Vagina (tissue), 2 donors: Measurements from ENCODE around the gene ITIH5. TPM values are rescaled to one million over a fixed set of nuclear protein-coding genes. Genes with fewer than 3 reads are reported as not detected.

Experiments
- DNase-seq, 2 donors: peaks; one replicate each; pipeline ENCODE4 v3.0.0-alpha.2; 2017; ENCODE audit errors: extremely low spot score in 2 of 2
- H3K27ac ChIP-seq: fragments of 200-600 bp; sonication (generic); one replicate; pipeline ENCODE4 v1.5.1; 2019
- H3K27me3 ChIP-seq: fragments of 200-600 bp; sonication (generic); one replicate; pipeline ENCODE4 v1.5.1; 2019
- H3K36me3 ChIP-seq, 2 donors: fragments of 200-600 bp; sonication (generic); one replicate each; pipeline ENCODE4 v1.5.1; 2017 to 2019
- H3K4me1 ChIP-seq: fragments of 200-600 bp; sonication (generic); one replicate; pipeline ENCODE4 v1.5.1; 2019
- H3K4me3 ChIP-seq, 2 donors: fragments of 200-600 bp; sonication (generic); 1 replicate in 1 of 2; 2 replicates in 1 of 2; pipeline ENCODE4 v1.5.1; 2016 to 2019
- H3K9me3 ChIP-seq: fragments of 200-600 bp; sonication (generic); one replicate; pipeline ENCODE4 v1.5.1; 2019
- POLR2A ChIP-seq, 2 donors: fragments of 450-650 bp; IDR thresholded peaks; one replicate each; pipeline ENCODE4 v1.6.1; 2017; ENCODE audit warnings: antibody characterized with exemption in 2 of 2, mild to moderate bottlenecking in 2 of 2, moderate library complexity in 2 of 2
- POLR2AphosphoS5 ChIP-seq, 2 donors: sonication (generic); formaldehyde crosslinking; IDR thresholded peaks; one replicate each; pipeline ENCODE4 v1.9.0; 2017; ENCODE audit warnings: antibody characterized with exemption in 2 of 2, mild to moderate bottlenecking in 2 of 2, low read depth in 1 of 2; ENCODE audit not compliant: insufficient read depth in 1 of 2
- intact Hi-C: fragments of 100-400 bp; cut with DNase I; formaldehyde crosslinking; loops from one replicate; pipeline ENCODE4 v1.15.1; 2023
- total RNA-seq: library from RNA; depleted of rRNA; stranded (reverse); fragments of >200 nt; gene quantifications from one replicate; pipeline ENCODE4 v1.2.3, GENCODE V29; 2016
- TF ChIP-seq, protein P1 (sequence below), 3 experiments: fragments of 450-650 bp in 2 of 3; fragments of 200-600 bp in 1 of 3; sonication (generic) in 1 of 3; IDR thresholded peaks; one replicate each; pipeline ENCODE4 v1.5.1; 2017 to 2019; ENCODE audit warnings: antibody characterized with exemption in 3 of 3, mild to moderate bottlenecking in 2 of 3, moderate library complexity in 2 of 3

The ITIH5 gene
- total RNA-seq, 1 donor from 2014 or later: 20.4 TPM

DNA sequence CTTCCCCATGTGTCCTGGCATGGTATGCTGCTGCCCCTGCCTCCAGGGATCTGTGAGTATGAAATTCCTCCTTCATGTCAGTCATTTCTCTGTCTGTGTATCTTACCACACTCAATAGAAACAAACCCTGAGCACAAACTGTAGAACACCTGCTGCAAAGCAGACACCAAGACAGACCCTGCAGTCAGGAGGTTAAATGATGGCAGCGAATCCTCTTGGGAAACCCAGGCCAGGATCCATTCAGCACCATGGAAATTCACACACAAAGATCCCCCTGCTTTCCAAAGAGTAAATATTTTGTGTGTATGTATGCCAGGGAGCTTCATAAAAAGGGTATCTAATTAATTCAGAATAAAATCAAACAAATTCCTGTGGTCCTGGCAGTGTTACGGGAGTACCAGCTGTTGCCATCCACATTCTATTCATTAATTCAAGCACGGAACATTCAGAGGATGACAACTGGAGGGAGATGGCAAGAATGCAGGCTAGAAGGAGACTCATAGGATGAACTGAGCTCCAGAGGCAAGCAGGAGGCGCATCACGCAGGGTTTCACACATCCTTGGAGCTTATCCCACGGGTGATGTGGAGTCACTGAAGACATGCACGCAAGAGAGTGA is 14.8 kb downstream of the ITIH5 start:
- H3K27me3 ChIP-seq: no peaks in the 10 kb centered on the region
- H3K27ac ChIP-seq: no peak overlapping the region
- no peak overlapping the region for H3K4me3 ChIP-seq
- intact Hi-C loops: no loop called here
- peaks cover 0 to 4% of the 10 kb centered on the region in 2 donors for H3K36me3 ChIP-seq
- no peaks in the 10 kb centered on the region for H3K9me3 ChIP-seq
- H3K4me1 ChIP-seq: no peaks in the 10 kb centered on the region
- TF ChIP-seq POLR2A (IDR thresholded peaks at IDR 0.05) (no peak), POLR2AphosphoS5 (IDR thresholded peaks at IDR 0.05; ENCODE audit: insufficient read depth in 1 of 2, low read depth in 1 of 2) (no peak)
- TF ChIP-seq, protein P1, sequence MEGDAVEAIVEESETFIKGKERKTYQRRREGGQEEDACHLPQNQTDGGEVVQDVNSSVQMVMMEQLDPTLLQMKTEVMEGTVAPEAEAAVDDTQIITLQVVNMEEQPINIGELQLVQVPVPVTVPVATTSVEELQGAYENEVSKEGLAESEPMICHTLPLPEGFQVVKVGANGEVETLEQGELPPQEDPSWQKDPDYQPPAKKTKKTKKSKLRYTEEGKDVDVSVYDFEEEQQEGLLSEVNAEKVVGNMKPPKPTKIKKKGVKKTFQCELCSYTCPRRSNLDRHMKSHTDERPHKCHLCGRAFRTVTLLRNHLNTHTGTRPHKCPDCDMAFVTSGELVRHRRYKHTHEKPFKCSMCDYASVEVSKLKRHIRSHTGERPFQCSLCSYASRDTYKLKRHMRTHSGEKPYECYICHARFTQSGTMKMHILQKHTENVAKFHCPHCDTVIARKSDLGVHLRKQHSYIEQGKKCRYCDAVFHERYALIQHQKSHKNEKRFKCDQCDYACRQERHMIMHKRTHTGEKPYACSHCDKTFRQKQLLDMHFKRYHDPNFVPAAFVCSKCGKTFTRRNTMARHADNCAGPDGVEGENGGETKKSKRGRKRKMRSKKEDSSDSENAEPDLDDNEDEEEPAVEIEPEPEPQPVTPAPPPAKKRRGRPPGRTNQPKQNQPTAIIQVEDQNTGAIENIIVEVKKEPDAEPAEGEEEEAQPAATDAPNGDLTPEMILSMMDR (IDR thresholded peaks at IDR 0.05): no peak
- DNase-seq: no peak

DNA sequence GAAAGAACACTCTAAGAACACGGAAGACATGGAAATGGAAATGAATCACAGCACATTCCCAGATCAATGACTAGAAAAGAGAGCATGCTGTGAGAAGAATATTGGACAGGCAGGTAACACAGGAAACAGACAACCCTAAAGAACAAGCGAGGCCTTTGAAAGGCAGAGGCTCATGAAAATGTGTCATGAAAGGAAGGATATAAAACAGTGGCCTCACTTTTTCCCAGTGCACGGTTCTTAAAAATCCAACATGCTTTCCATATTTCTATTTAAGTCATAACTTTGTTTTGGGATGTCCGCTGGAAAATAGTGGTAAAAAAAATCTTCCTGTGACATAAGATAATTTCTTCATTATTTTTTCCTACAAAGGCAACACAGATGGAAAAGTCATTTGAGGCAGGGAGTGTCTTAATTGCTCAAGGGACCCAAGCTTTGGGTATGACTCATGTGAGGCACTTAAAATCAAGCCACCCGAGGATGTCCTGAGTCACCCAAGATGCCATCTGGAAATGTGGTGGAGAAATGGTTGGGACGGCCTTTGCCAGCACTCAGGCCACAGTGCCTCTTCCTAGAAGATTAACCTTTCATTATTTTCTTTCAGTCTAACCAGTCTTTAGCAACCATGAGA is 17.0 kb downstream of the ITIH5 start:
- no peak for TF ChIP-seq POLR2A (IDR thresholded peaks at IDR 0.05)
- no peak for TF ChIP-seq POLR2AphosphoS5 (IDR thresholded peaks at IDR 0.05; ENCODE audit: insufficient read depth in 1 of 2, low read depth in 1 of 2)
- TF ChIP-seq, protein P1 (IDR thresholded peaks at IDR 0.05): no peak
- Histone ChIP-seq H3K36me3 (peaks cover 0 to 4% of the 10 kb centered on the region in 2 donors), H3K4me1 (no peaks in the 10 kb centered on the region), H3K4me3 (no peak overlapping the region), H3K27ac (no peak overlapping the region), H3K9me3 (no peaks in the 10 kb centered on the region), H3K27me3 (no peaks in the 10 kb centered on the region)
- intact Hi-C loops: no loop called here
- DNase-seq: no peak

DNA sequence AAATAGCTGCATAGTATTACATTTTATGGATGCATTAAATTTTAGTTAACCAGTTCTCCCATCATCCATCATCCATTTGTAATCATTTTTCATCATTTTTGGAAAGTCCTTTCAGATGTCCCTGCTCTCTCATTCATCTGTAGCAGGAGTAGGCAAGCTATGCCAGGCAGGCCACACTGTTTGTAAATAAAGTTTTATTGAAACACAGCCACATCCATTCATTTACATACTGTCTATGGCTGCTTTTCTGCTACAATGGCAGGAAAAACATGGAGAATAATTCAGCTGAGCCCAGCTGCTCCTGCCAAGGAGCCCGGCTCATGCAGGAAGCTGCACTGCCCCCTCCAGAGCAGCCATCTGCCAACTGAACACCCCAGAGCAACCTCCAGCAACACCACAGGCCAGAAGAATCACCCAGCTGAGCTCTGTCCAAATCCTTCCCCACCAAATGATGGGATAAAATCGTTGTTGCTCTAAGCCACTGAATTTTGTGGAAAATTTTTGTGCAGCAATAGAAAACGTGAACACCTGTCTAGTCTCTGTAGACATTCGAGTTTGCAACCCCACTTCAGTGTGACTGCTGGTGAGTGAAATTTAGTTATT is 19.6 kb downstream of the ITIH5 start:
- no peak for DNase-seq
- no peak overlapping the region for H3K4me3 ChIP-seq
- no peaks in the 10 kb centered on the region for H3K9me3 ChIP-seq
- intact Hi-C loops: no loop called here
- peaks cover 0 to 4% of the 10 kb centered on the region in 2 donors for H3K36me3 ChIP-seq
- H3K27me3 ChIP-seq: no peaks in the 10 kb centered on the region
- no peaks in the 10 kb centered on the region for H3K4me1 ChIP-seq
- H3K27ac ChIP-seq: no peak overlapping the region
- TF ChIP-seq, protein P1 (IDR thresholded peaks at IDR 0.05): no peak
- TF ChIP-seq POLR2A (IDR thresholded peaks at IDR 0.05) (no peak), POLR2AphosphoS5 (IDR thresholded peaks at IDR 0.05; ENCODE audit: insufficient read depth in 1 of 2, low read depth in 1 of 2) (no peak)

DNA sequence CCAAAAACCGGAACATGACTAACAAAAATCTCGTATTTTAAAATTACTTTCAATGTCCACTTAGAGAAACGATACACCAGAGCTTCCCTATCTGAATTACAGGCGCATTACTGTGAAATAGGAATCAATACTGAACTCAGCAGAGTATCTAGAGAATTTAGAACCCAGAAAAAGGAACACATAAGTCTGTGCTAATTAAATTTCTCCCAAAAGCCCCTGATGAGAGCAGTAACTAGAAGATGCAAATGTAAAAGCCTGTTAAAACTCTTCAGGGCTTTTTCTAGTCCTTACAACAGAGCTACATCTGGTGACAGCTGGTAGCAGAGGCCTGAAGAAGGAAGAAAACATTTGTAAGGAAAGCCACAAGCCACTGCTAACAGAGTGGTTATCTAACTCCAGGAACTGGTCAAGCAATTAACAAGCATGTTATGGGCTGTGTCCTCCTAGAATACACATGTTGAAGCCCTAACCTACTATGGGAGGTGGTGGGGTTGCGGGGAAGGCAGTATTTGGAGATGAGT is 24.2 kb downstream of the ITIH5 start:
- Histone ChIP-seq H3K4me3 (no peak overlapping the region), H3K27me3 (no peaks in the 10 kb centered on the region), H3K36me3 (peaks cover 0 to 4% of the 10 kb centered on the region in 2 donors), H3K4me1 (no peaks in the 10 kb centered on the region), H3K27ac (no peak overlapping the region), H3K9me3 (no peaks in the 10 kb centered on the region)
- no peak for DNase-seq
- intact Hi-C loops: no loop called here
- TF ChIP-seq, protein P1 (IDR thresholded peaks at IDR 0.05): no peak
- TF ChIP-seq POLR2A (IDR thresholded peaks at IDR 0.05) (no peak), POLR2AphosphoS5 (IDR thresholded peaks at IDR 0.05; ENCODE audit: insufficient read depth in 1 of 2, low read depth in 1 of 2) (no peak)
